H9 (cell line): ENCODE results near the gene FRMPD1. TPM values are rescaled to one million over a fixed set of nuclear protein-coding genes. Genes with fewer than 3 reads are reported as not detected.

Source experiments
- DNase-seq: peaks from one replicate; pipeline ENCODE4 v3.0.0-alpha.2; 2017
- H2AFZ ChIP-seq: one replicate; pipeline ENCODE4 v1.6.1; 2013; ENCODE audit warnings: mild to moderate bottlenecking, low read length, control low read depth, moderate library complexity
- H2AK5ac ChIP-seq: 2 replicates; pipeline ENCODE4 v1.6.1; 2013; ENCODE audit warnings: low read length, control low read depth, mixed read lengths; ENCODE audit not compliant: insufficient read length
- H2BK120ac ChIP-seq: one replicate; pipeline ENCODE4 v1.6.1; 2013; ENCODE audit warnings: low read depth, mild to moderate bottlenecking, low read length, control low read depth, inconsistent platforms; ENCODE audit not compliant: poor library complexity, severe bottlenecking
- H2BK12ac ChIP-seq: 2 replicates; pipeline ENCODE4 v1.6.1; 2013; ENCODE audit warnings: low read length, control low read depth, mixed read lengths, low read depth; ENCODE audit not compliant: insufficient read length
- H2BK15ac ChIP-seq: 2 replicates; pipeline ENCODE4 v1.6.1; 2013; ENCODE audit warnings: low read depth, low read length, control low read depth
- H2BK20ac ChIP-seq: one replicate; pipeline ENCODE4 v1.6.1; 2013; ENCODE audit warnings: low read depth, mild to moderate bottlenecking, low read length, control low read depth, inconsistent platforms; ENCODE audit not compliant: poor library complexity, severe bottlenecking
- H2BK5ac ChIP-seq: 2 replicates; pipeline ENCODE4 v1.6.1; 2013; ENCODE audit warnings: low read length, control low read depth, mixed read lengths; ENCODE audit not compliant: insufficient read length
- H3K14ac ChIP-seq: 2 replicates; pipeline ENCODE4 v1.6.1; 2013; ENCODE audit warnings: low read length, control low read depth; ENCODE audit not compliant: insufficient read depth
- H3K18ac ChIP-seq: 2 replicates; pipeline ENCODE4 v1.6.1; 2013; ENCODE audit warnings: low read depth, mild to moderate bottlenecking, mixed read lengths, low read length, control low read depth; ENCODE audit not compliant: insufficient read length
- H3K23ac ChIP-seq: 2 replicates; pipeline ENCODE4 v1.6.1; 2013; ENCODE audit warnings: low read length, control low read depth, mixed read lengths, low read depth; ENCODE audit not compliant: insufficient read length
- H3K23me2 ChIP-seq: 2 replicates; pipeline ENCODE4 v1.6.1; 2013; ENCODE audit warnings: low read depth, mild to moderate bottlenecking, mixed read lengths, low read length, control low read depth; ENCODE audit not compliant: insufficient read length, poor library complexity, severe bottlenecking
- H3K27ac ChIP-seq: 2 replicates; pipeline ENCODE4 v1.5.1; 2013; ENCODE audit warnings: low read length, control low read depth, mixed read lengths, low read depth; ENCODE audit not compliant: insufficient read length
- H3K27me3 ChIP-seq: 2 replicates; pipeline ENCODE4 v1.6.1; 2013; ENCODE audit warnings: low read length, control low read depth, inconsistent platforms; ENCODE audit not compliant: insufficient read depth
- H3K4ac ChIP-seq: 2 replicates; pipeline ENCODE4 v1.6.1; 2013; ENCODE audit warnings: low read depth, mild to moderate bottlenecking, control low read depth, inconsistent platforms, low read length, moderate library complexity
- H3K4me1 ChIP-seq: 2 replicates; pipeline ENCODE4 v1.6.1; 2013; ENCODE audit warnings: low read length, control low read depth, inconsistent platforms; ENCODE audit not compliant: insufficient read depth
- H3K4me2 ChIP-seq: 2 replicates; pipeline ENCODE4 v1.6.1; 2013; ENCODE audit warnings: low read length, control low read depth, mixed read lengths; ENCODE audit not compliant: insufficient read length, insufficient read depth
- H3K56ac ChIP-seq: 2 replicates; pipeline ENCODE4 v1.6.1; 2013; ENCODE audit warnings: low read depth, mild to moderate bottlenecking, mixed read lengths, low read length, control low read depth; ENCODE audit not compliant: insufficient read length
- H3K79me1 ChIP-seq: 2 replicates; pipeline ENCODE4 v1.6.1; 2013; ENCODE audit warnings: low read depth, mild to moderate bottlenecking, moderate library complexity, low read length, control low read depth, inconsistent platforms; ENCODE audit not compliant: insufficient read depth, poor library complexity, severe bottlenecking
- H3K79me2 ChIP-seq: 2 replicates; pipeline ENCODE4 v1.6.1; 2013; ENCODE audit warnings: low read length, control low read depth, inconsistent platforms; ENCODE audit not compliant: insufficient read depth
- H3K9ac ChIP-seq: 2 replicates; pipeline ENCODE4 v1.6.1; 2013; ENCODE audit warnings: low read length, control low read depth, mixed read lengths; ENCODE audit not compliant: insufficient read length; ENCODE audit errors: extremely low read depth
- H3K9me3 ChIP-seq: one replicate; pipeline ENCODE4 v1.6.1; 2013; ENCODE audit warnings: low read depth, low read length, inconsistent platforms; ENCODE audit not compliant: control insufficient read depth
- H3T11ph ChIP-seq: one replicate; pipeline ENCODE4 v1.6.1; 2013; ENCODE audit warnings: mild to moderate bottlenecking, low read length, control low read depth, inconsistent platforms
- H4K20me1 ChIP-seq: one replicate; pipeline ENCODE4 v1.6.1; 2013; ENCODE audit not compliant: control insufficient read depth, insufficient read length, insufficient read depth
- H4K5ac ChIP-seq: 2 replicates; pipeline ENCODE4 v1.6.1; 2013; ENCODE audit warnings: low read depth, mild to moderate bottlenecking, mixed read lengths, low read length, control low read depth; ENCODE audit not compliant: insufficient read length
- H4K8ac ChIP-seq: replicated peaks from 2 replicates; pipeline ENCODE4 v1.6.1; 2013; ENCODE audit warnings: low read length, control low read depth, mixed read lengths, low read depth; ENCODE audit not compliant: insufficient read length
- H4K91ac ChIP-seq: 2 replicates; pipeline ENCODE4 v1.6.1; 2013; ENCODE audit warnings: low read depth, mild to moderate bottlenecking, moderate library complexity, mixed read lengths, low read length, control low read depth; ENCODE audit not compliant: insufficient read length
- H3K27ac Mint-ChIP-seq, 3 experiments: 2 replicates in 2 of 3; 3 replicates in 1 of 3; pipeline ENCODE4 v1.8.0; 2020 to 2021; ENCODE audit warnings: mixed read lengths in 3 of 3, mild to moderate bottlenecking in 1 of 3, moderate library complexity in 1 of 3
- H3K27me3 Mint-ChIP-seq: 2 replicates; pipeline ENCODE4 v1.8.0; 2021; ENCODE audit warnings: low read depth, mild to moderate bottlenecking, moderate library complexity, mixed read lengths
- H3K36me3 Mint-ChIP-seq, 3 experiments: 2 replicates in 2 of 3; 3 replicates in 1 of 3; pipeline ENCODE4 v1.8.0; 2020 to 2021; ENCODE audit warnings: low read depth in 3 of 3, mixed read lengths in 3 of 3; ENCODE audit not compliant: insufficient read depth in 1 of 3
- H3K4me1 Mint-ChIP-seq, 2 experiments: 2 replicates each; pipeline ENCODE4 v1.8.0; 2020; ENCODE audit warnings: mixed read lengths in 2 of 2
- H3K4me3 Mint-ChIP-seq, 2 experiments: 2 replicates in 1 of 2; 3 replicates in 1 of 2; pipeline ENCODE4 v1.8.0; 2020 to 2021; ENCODE audit warnings: mild to moderate bottlenecking in 2 of 2, mixed read lengths in 2 of 2, moderate library complexity in 1 of 2
- H3K9me3 Mint-ChIP-seq, 2 experiments: 2 replicates in 1 of 2; 3 replicates in 1 of 2; pipeline ENCODE4 v1.8.0; 2020; ENCODE audit warnings: mild to moderate bottlenecking in 2 of 2, mixed read lengths in 2 of 2, moderate library complexity in 1 of 2
- CTCF ChIP-seq: fragments of 200-600 bp; sonication (generic); conservative IDR thresholded peaks from 3 replicates; pipeline ENCODE4 v1.8.0; 2021; ENCODE audit warnings: antibody characterized with exemption, mild to moderate bottlenecking
- WGBS: extraction: QIAGEN DNeasy Blood & Tissue Kit; methylation state at CpG from one replicate; pipeline ENCODE4 v1.1.7; 2013; ENCODE audit warnings: missing lambda C conversion rate, low lambda C conversion rate, mixed read lengths; ENCODE audit not compliant: insufficient read length; ENCODE audit errors: extremely low coverage; 5-methylcytosine and 5-hydroxymethylcytosine counted together
- total RNA-seq: library from RNA; stranded (reverse); gene quantifications from 2 replicates; pipeline ENCODE4 v1.2.1, GENCODE V29; 2021

Gene FRMPD1
- total RNA-seq, 1 experiment from 2014 or later = 0.04 TPM

- Histone ChIP-seq H3K4me2 (no peak overlapping the region), H3K9ac (no peak overlapping the region), H4K8ac (no peak overlapping the region), H2BK20ac (no peak overlapping the region), H2BK15ac (no peak overlapping the region), H3K14ac (no peak overlapping the region), H3K79me2 (0 out of 2 replicates have a peak, but pooled peaks cover 1% of the 10 kb centered on the region), H3K4ac (no peak overlapping the region), H2AK5ac (no peak overlapping the region), H3K56ac (no peak overlapping the region), H3K9me3 (no peaks in the 10 kb centered on the region), H2BK12ac (no peak overlapping the region), H3K4me1 (no peaks in the 10 kb centered on the region), H3K27me3 (no peaks in the 10 kb centered on the region), H2AFZ (no peak overlapping the region), H3K79me1 (no peaks in the 10 kb centered on the region), H3K27ac (no peak overlapping the region), H2BK120ac (no peak overlapping the region), H3K23me2 (no peaks in the 10 kb centered on the region), H3T11ph (no peak overlapping the region), H3K23ac (no peak overlapping the region), H3K18ac (no peak overlapping the region), H4K20me1 (no peaks in the 10 kb centered on the region), H4K5ac (no peak overlapping the region), H4K91ac (no peak overlapping the region), H2BK5ac (no peak overlapping the region)
- Mint-ChIP-seq H3K36me3 (no peaks in the 10 kb centered on the region), H3K9me3 (no peaks in the 10 kb centered on the region), H3K4me1 (peaks cover 0 to 5% of the 10 kb centered on the region in 2 experiments; a peak in 2 of 4 replicates), H3K27me3 (peaks cover 8% of the 10 kb centered on the region), H3K4me3 (no peak overlapping the region), H3K27ac (no peak overlapping the region)
- no peak for TF ChIP-seq CTCF
- no peak for DNase-seq
- WGBS = no CpG with 5 or more reads among the region's 3 CpGs
Measured at GRCh38 chr9:37700900-37701299, 50.1 kb downstream of the FRMPD1 start.
